ENCODE results near the gene KLF1.
A peak's percentile ranks its signal among the peaks of the same experiment; 100 is the strongest.

KLF1 gene

DNA sequence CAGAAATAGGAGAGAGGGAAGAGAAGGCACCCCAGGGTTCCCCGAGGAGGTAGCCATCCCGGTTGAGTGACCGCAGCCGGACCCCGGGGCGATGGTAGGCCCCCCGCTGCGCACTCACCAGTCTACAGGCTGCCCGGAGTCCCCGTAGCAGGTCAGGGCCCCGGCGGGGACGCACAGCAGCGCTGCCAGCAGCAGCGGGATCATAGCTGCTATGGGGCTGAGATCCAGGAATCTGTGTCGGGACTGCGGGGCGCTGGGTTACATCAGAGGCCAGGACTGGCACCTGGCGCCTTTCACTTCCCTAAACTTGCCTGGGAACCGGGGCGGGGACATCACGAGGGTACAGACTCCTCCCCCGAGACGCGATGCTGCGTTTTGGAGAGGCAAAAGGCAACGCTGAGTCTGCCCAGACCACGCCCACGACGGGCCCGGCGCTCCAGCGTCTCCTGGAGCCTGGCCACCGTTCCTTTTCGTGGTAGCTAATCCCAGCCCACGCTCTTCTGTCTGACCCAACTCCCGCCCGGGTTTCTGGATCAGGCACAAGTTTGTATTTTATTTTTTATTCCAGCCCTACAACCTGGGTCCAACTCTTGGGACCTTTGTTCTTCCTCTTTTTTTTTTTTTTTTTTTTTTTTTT is 5.7 kb downstream of the KLF1 start, which contains the start of gene DNASE2:
Gene DNASE2, minus strand, starts transcription at position 278 of the 637 bp plus-strand sequence. Its CDS starts 74 bp downstream, at position 204.
- peak; percentile 93 for ATAC-seq
- TF ChIP-seq ISL1 (CRISPR knock-in tag; IDR thresholded peaks at IDR 0.05) (no peak), SNAI2 (CRISPR knock-in tag; IDR thresholded peaks at IDR 0.05) (no peak), GLIS3 (CRISPR knock-in tag; IDR thresholded peaks at IDR 0.05) (no peak), PPARA (CRISPR knock-in tag; IDR thresholded peaks at IDR 0.05; ENCODE audit: borderline replicate concordance) (no peak), ESRRG (CRISPR knock-in tag; IDR thresholded peaks at IDR 0.05) (no peak), TCF4 (CRISPR knock-in tag; IDR thresholded peaks at IDR 0.05; ENCODE audit: borderline replicate concordance) (no peak), ARNTL (CRISPR knock-in tag; IDR thresholded peaks at IDR 0.05; ENCODE audit: borderline replicate concordance, low read depth) (no peak), ZNF565 (CRISPR knock-in tag; conservative IDR thresholded peaks at IDR 0.05; ENCODE audit: low read depth) (no peak), ZNF8 (CRISPR knock-in tag; IDR thresholded peaks at IDR 0.05) (no peak), OSR1 (CRISPR knock-in tag; IDR thresholded peaks at IDR 0.05) (no peak)
- TF ChIP-seq, protein P1, sequence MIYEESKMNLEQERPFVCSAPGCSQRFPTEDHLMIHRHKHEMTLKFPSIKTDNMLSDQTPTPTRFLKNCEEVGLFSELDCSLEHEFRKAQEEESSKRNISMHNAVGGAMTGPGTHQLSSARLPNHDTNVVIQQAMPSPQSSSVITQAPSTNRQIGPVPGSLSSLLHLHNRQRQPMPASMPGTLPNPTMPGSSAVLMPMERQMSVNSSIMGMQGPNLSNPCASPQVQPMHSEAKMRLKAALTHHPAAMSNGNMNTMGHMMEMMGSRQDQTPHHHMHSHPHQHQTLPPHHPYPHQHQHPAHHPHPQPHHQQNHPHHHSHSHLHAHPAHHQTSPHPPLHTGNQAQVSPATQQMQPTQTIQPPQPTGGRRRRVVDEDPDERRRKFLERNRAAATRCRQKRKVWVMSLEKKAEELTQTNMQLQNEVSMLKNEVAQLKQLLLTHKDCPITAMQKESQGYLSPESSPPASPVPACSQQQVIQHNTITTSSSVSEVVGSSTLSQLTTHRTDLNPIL (CRISPR knock-in tag; IDR thresholded peaks at IDR 0.05; ENCODE audit: low read depth): no peak
- TF ChIP-seq, protein P2, sequence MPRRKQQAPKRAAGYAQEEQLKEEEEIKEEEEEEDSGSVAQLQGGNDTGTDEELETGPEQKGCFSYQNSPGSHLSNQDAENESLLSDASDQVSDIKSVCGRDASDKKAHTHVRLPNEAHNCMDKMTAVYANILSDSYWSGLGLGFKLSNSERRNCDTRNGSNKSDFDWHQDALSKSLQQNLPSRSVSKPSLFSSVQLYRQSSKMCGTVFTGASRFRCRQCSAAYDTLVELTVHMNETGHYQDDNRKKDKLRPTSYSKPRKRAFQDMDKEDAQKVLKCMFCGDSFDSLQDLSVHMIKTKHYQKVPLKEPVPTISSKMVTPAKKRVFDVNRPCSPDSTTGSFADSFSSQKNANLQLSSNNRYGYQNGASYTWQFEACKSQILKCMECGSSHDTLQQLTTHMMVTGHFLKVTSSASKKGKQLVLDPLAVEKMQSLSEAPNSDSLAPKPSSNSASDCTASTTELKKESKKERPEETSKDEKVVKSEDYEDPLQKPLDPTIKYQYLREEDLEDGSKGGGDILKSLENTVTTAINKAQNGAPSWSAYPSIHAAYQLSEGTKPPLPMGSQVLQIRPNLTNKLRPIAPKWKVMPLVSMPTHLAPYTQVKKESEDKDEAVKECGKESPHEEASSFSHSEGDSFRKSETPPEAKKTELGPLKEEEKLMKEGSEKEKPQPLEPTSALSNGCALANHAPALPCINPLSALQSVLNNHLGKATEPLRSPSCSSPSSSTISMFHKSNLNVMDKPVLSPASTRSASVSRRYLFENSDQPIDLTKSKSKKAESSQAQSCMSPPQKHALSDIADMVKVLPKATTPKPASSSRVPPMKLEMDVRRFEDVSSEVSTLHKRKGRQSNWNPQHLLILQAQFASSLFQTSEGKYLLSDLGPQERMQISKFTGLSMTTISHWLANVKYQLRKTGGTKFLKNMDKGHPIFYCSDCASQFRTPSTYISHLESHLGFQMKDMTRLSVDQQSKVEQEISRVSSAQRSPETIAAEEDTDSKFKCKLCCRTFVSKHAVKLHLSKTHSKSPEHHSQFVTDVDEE (CRISPR knock-in tag; IDR thresholded peaks at IDR 0.05): no peak

DNA sequence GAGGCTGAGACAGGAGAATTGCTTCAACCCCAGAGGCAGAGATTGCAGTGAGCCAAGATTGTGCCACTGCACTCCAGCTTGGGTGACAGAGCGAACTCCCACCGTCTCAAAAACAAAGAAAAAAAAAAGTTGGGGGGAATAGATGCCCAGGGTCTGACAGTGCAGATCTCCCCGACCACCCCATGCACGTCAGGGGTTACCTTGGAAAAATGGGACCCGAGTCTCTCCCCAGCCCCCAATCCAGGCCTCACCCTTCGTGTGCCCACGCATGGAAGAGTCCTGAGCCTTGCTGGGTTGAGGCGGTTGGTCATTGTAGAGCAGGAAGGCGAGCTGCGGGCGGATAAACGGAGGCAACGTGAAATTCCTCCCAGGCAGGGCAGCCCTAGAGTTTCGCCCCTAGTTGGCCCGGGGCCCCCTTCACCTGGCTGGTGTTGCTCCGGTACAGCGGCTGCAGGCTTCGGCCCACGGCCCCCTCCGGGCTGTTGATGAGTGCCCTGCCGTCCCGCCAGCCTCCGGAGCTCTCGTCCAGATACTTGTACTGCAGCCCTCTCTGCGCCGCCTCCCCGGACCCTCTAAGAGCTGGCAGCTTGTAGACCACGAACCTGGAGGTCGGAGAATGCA is 6.3 kb downstream of the KLF1 start:
- TF ChIP-seq ZNF565 (CRISPR knock-in tag; conservative IDR thresholded peaks at IDR 0.05; ENCODE audit: low read depth) (no peak), ZC3H10 (CRISPR knock-in tag; IDR thresholded peaks at IDR 0.05) (no peak), ZNF8 (CRISPR knock-in tag; IDR thresholded peaks at IDR 0.05) (no peak), GLIS3 (CRISPR knock-in tag; IDR thresholded peaks at IDR 0.05) (no peak), ZFP30 (CRISPR knock-in tag; IDR thresholded peaks at IDR 0.05) (no peak), ARNTL (CRISPR knock-in tag; IDR thresholded peaks at IDR 0.05; ENCODE audit: borderline replicate concordance, low read depth) (no peak), ESRRG (CRISPR knock-in tag; IDR thresholded peaks at IDR 0.05) (no peak), PPARA (CRISPR knock-in tag; IDR thresholded peaks at IDR 0.05; ENCODE audit: borderline replicate concordance) (no peak)
- TF ChIP-seq, protein P3, sequence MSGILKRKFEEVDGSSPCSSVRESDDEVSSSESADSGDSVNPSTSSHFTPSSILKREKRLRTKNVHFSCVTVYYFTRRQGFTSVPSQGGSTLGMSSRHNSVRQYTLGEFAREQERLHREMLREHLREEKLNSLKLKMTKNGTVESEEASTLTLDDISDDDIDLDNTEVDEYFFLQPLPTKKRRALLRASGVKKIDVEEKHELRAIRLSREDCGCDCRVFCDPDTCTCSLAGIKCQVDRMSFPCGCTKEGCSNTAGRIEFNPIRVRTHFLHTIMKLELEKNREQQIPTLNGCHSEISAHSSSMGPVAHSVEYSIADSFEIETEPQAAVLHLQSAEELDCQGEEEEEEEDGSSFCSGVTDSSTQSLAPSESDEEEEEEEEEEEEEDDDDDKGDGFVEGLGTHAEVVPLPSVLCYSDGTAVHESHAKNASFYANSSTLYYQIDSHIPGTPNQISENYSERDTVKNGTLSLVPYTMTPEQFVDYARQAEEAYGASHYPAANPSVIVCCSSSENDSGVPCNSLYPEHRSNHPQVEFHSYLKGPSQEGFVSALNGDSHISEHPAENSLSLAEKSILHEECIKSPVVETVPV (CRISPR knock-in tag; IDR thresholded peaks at IDR 0.05): no peak
- TF ChIP-seq, protein P2 (CRISPR knock-in tag; IDR thresholded peaks at IDR 0.05): no peak
- TF ChIP-seq, protein P4, sequence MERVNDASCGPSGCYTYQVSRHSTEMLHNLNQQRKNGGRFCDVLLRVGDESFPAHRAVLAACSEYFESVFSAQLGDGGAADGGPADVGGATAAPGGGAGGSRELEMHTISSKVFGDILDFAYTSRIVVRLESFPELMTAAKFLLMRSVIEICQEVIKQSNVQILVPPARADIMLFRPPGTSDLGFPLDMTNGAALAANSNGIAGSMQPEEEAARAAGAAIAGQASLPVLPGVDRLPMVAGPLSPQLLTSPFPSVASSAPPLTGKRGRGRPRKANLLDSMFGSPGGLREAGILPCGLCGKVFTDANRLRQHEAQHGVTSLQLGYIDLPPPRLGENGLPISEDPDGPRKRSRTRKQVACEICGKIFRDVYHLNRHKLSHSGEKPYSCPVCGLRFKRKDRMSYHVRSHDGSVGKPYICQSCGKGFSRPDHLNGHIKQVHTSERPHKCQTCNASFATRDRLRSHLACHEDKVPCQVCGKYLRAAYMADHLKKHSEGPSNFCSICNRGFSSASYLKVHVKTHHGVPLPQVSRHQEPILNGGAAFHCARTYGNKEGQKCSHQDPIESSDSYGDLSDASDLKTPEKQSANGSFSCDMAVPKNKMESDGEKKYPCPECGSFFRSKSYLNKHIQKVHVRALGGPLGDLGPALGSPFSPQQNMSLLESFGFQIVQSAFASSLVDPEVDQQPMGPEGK (CRISPR knock-in tag; IDR thresholded peaks at IDR 0.05; ENCODE audit: borderline replicate concordance): no peak
- peak; percentile 73 for ATAC-seq

DNA sequence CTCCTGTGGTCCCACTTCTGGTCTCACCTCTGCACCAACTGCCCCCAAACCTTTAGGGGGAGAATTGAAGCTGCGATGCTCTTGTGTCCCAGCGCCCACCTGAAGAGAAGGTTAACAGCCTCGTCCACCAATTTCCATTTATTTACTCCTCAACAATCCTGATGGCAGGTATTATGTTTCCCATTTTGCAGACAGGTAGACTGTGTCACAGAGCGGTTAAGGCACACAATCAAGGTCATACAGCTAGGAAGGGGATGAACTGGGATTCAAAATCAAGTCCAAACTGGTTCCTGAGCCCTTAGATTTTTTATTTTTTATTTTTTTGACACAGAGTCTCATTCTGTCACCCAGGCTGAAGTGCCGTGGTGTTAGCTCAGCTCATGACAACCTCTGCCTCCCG is 11.9 kb downstream of the KLF1 start:
- TF ChIP-seq TCF4 (CRISPR knock-in tag; IDR thresholded peaks at IDR 0.05; ENCODE audit: borderline replicate concordance) (no peak), BACH2 (CRISPR knock-in tag; IDR thresholded peaks at IDR 0.05; ENCODE audit: borderline replicate concordance) (no peak), ZC3H10 (CRISPR knock-in tag; IDR thresholded peaks at IDR 0.05) (no peak), ESRRG (CRISPR knock-in tag; IDR thresholded peaks at IDR 0.05) (no peak), GLIS3 (CRISPR knock-in tag; IDR thresholded peaks at IDR 0.05) (no peak), SNAI2 (CRISPR knock-in tag; IDR thresholded peaks at IDR 0.05) (no peak), ZFP3 (CRISPR knock-in tag; IDR thresholded peaks at IDR 0.05) (no peak), TOX (CRISPR knock-in tag; IDR thresholded peaks at IDR 0.05; ENCODE audit: borderline replicate concordance) (no peak)
- TF ChIP-seq, protein P4 (CRISPR knock-in tag; IDR thresholded peaks at IDR 0.05; ENCODE audit: borderline replicate concordance): no peak
- TF ChIP-seq, protein P2 (CRISPR knock-in tag; IDR thresholded peaks at IDR 0.05): no peak

More for the DNA sequence above, 11.9 kb downstream of the KLF1 start:
- no peak for ATAC-seq
